Measurements from ENCODE around the gene PRMT1. TPM values are rescaled to one million over a fixed set of nuclear protein-coding genes. Genes with fewer than 3 reads are reported as not detected.

The PRMT1 gene
- total and polyA plus RNA-seq, 12 donors, result 80.0 to 270 (median 127) TPM

GRCh38 chr19:49640113-49640898 is 36.8 kb upstream of the PRMT1 start, which contains the start of gene RRAS:
Gene RRAS (minus strand): TSS chr19:49640143. CDS start chr19:49640098, 45 bp downstream.
- WGBS, 2 donors, result 0% methylated on average over 50 to 51 of the region's 51 CpGs
- no peaks in the 10 kb centered on the region for H3K9me3 ChIP-seq
- peak within 1 kb of the TSS; percentile 96 to 100 (median 99) for H3K27ac ChIP-seq
- H3K36me3 ChIP-seq, result peaks cover 0 to 22% (median under 1%) of the 10 kb centered on the region in 9 donors
- peaks cover 2 to 75% (median 62%) of the 10 kb centered on the region in 9 donors for H3K4me1 ChIP-seq
- TF ChIP-seq CTCF (IDR thresholded peaks at IDR 0.05), result no peak
- peak within 1 kb of the TSS; percentile 47 to 95 (median 88) for H3K4me3 ChIP-seq
- peak; percentile 68 to 84 (median 78) for ATAC-seq
- intact Hi-C loops (cut with DNase I), result loop anchor here in 4 of 10 donors (1.0 to 2.0 kb wide), 4 partner anchors 36 to 50 kb away; partner anchors contain the start of genes PRR12 (in 2 of the 4) and PRMT1 (in 1 of the 4)
- DNase-seq, result peak; percentile 98 to 100
- H3K27me3 ChIP-seq, result no peaks in the 10 kb centered on the region

DNA sequence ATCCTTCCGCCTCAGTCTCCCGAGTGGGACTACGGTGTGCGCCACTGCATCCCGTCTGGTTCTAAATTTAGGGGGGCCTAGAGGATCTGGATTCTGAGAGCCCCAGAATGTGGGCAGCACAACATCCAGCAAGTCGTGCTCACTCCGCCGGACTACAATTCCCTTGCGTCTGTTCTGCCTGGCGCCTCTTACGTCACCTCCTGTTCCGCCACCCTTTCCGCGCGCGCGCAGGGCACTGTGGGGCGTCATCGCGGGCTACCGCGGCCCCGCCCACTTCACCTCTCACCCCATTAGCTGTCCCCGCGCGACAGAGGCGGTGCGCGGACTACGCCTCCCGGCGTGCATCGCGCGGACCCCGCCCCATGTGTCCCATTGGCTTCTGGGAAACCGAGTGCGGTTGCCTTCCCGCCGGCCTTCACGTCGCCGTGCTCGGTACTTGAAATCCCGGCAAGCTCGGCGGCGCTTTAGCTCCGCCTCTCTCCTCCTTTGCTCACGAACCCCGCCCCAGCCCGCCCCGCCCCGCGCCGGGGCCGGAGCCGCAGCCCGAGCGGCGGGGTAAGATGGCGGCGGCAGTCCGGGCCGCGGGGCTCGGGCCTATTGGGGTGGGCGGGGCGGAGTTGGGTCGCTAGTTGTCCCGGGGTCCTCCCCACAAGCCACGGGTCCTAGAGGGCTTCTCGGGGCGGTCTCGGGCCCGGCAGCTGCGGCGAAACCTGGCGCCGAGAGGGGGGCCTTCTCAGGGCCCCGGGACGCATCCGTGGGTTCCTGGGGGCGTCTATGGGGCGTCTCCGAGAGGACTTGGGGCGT is 35.2 kb upstream of the PRMT1 start, which contains the start of gene SCAF1:
TSS of gene SCAF1 (plus strand) at position 522 of the 804 bp plus-strand sequence. CDS start 2,818 bp downstream, outside the sequence.
- peaks cover 4 to 65% (median 54%) of the 10 kb centered on the region in 9 donors for H3K4me1 ChIP-seq
- peaks cover 0 to 22% (median 6%) of the 10 kb centered on the region in 9 donors for H3K36me3 ChIP-seq
- 0 to 1% methylated on average over 79 of the region's 87 CpGs for WGBS, 2 donors
- H3K27ac ChIP-seq, result peak within 1 kb of the TSS; percentile 96 to 100 (median 99)
- no peaks in the 10 kb centered on the region for H3K9me3 ChIP-seq
- ATAC-seq (peak; percentile 75 to 88 (median 82)), DNase-seq (peak; percentile 99)
- intact Hi-C loops (cut with DNase I), result loop anchor here in 2 of 10 donors (2.0 kb wide), 2 partner anchors 35 to 51 kb away; partner anchors contain the start of genes PRR12 (in 2 of the 2) and PRMT1 (in 1 of the 2)
- no peak for TF ChIP-seq CTCF (IDR thresholded peaks at IDR 0.05)
- H3K27me3 ChIP-seq, result no peaks in the 10 kb centered on the region
- peak within 1 kb of the TSS; percentile 79 to 95 (median 89) for H3K4me3 ChIP-seq

DNA sequence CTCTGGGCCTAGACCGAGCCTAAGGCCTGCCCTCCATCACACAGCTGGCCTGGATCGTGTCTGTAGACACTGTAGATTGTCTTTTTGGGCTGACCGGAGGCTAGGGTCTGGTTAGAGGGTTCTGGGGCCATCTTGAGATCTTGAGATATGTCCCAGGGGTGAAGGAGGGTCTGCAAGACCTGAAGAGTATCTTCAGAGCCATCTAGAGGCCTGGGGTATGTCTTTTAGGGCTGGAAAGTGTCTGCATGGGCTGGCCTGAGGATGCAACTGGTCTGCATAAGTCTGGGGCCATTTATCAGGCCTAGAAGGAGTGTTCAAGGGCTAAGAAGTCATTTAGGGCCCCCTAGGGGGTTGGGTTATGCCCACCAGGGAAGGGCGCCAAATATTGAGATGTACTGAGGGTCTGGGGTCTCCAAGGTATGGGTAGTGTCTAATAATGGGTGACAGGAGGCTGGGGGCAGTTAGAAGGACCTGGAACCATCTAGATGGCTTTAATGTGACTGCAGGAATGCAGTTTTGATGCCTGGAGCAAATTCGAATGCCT is 34.5 kb upstream of the PRMT1 start:
- TF ChIP-seq CTCF (IDR thresholded peaks at IDR 0.05), result no peak
- no peak for ATAC-seq
- H3K4me1 ChIP-seq, result peaks cover 4 to 59% (median 47%) of the 10 kb centered on the region in 9 donors
- H3K9me3 ChIP-seq, result no peaks in the 10 kb centered on the region
- no peaks in the 10 kb centered on the region for H3K27me3 ChIP-seq
- H3K36me3 ChIP-seq, result peaks cover 0 to 28% (median 13%) of the 10 kb centered on the region in 9 donors
- intact Hi-C loops (cut with DNase I), result no loop called here
- no peak for DNase-seq
- H3K27ac ChIP-seq, result peak overlapping the region; percentile 84 to 100 (median 99)
- 6% methylated on average over 5 of the region's 5 CpGs for WGBS, 2 donors
- H3K4me3 ChIP-seq, result peak overlapping the region; percentile 79 to 95 (median 89)

Data from heart right ventricle (tissue), 16 donors.